Endometrial microvascular endothelial cells (primary cell): ENCODE results near the gene RPS6KA2. TPM values are rescaled to one million over a fixed set of nuclear protein-coding genes. Genes with fewer than 3 reads are reported as not detected.

Source experiments
- in situ Hi-C: cut with HindIII; loops from 2 replicates; pipeline ENCODE4 v1.10.0; 2017; ENCODE audit warnings: low sequenced_read_pairs, low pct_unique_long_range_greater_than_20kb; ENCODE audit errors: inconsistent ontology term
- total RNA-seq: library from RNA; depleted of rRNA; stranded (reverse); fragments of >200 nt; gene quantifications from one replicate; pipeline ENCODE4 v1.2.3, GENCODE V29; 2015; ENCODE audit errors: inconsistent ontology term

RPS6KA2 gene
- total RNA-seq, 1 donor from 2014 or later: 35.5 TPM

DNA sequence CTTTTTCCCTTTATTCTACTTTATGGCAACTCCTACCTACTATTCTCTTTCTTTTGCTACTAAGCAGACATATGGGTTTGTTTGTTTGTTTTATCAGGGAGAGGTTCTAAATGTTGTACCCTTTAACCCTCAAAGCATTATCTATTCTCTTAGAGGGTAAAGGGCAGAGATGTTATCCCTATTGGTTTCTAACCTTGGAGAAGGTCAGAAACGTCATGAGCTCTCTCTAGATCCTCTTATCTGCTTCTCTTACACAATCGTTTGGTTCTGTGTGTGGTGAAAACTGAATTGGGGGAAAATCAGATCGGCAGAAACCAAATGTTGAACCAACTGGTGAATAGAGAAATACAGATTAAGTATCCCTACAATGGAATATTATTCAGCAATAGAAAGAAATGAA, 237.9 kb downstream of the RPS6KA2 start:
- in situ Hi-C loops: loop anchor here (25.0 kb wide), 1 partner anchor 102 kb away; no protein-coding TSS in a partner anchor

DNA sequence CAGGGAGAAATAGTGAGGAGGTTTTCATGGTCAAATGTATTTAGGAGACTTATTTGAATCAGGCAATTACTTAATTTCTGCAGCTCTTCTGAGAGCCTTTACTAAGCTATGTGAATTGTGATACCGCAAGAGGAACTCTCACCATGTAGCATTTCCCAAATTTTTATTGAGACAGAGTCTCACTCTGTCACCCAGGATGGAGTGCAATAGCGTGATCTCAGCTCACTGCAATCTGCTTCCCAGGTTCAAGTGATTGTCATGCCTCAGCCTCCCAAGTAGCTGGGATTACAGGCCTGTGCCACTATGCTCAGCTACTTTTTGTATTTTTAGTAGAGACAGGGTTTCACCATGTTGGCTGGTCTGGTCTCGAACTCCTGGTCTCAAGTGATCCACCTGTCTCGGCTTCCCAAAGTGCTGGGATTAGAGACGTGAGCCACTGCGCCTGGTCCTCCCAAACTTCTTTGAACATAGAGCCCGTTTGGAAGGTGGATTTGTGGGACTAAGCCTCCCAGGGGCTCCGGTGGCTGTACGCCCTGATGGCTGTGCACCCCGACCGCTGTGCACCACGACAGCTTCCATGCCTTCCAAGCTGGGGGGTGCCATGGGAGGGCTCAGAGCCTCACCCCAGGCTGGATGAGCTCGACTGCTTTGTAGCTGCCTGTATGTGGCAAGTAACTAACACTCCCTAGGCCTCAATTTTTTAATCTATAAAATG, 238.6 kb downstream of the RPS6KA2 start:
- in situ Hi-C loops: loop anchor here (25.0 kb wide), 1 partner anchor 101 kb away; no protein-coding TSS in a partner anchor

- in situ Hi-C loops: loop anchor here (25.0 kb wide), 1 partner anchor 100 kb away; no protein-coding TSS in a partner anchor
These were observed 239.3 kb downstream of the RPS6KA2 start for GRCh38 chr6:166387642-166388289.

DNA sequence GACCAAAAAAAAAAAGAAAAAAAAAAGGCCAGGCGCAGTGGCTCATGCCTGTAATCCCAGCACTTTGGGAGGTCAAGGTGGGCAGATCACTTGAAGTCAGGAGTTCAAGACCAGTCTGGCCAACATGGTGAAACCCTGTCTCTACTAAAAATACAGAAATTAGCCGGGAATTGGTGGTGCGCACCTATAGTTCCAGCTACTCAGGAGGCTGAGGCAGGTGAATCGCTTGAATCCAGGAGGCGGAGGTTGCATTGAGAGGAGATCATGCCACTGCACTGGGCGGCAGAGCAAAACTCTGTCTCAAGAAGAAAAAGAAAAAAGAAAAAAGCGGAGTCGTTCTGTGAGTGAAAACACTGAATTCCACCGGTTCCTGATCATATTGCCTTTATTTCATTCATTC, 240.0 kb downstream of the RPS6KA2 start:
- in situ Hi-C loops: loop anchor here (25.0 kb wide), 1 partner anchor 100 kb away; no protein-coding TSS in a partner anchor

DNA sequence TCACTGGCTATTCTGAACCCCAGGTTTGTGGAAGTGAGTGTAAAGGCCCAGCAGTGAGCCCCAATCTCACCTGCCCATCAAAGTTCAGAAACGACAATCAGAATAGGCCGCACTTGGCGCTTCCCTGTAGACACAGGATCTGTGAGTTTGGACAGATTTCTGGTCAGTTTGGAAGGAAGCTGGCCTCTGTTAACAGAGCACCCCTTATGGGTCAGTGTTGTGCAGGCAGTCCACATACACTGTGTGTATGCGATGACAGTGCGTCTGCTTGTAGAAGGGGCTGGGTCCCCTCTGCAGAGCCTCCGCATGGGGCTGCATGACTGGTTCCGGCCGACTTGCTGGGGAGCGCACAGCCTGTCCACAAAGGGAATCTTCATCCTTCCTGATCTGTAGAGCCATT, 240.9 kb downstream of the RPS6KA2 start:
- in situ Hi-C loops: loop anchor here (25.0 kb wide), 1 partner anchor 99 kb away; no protein-coding TSS in a partner anchor

GRCh38 chr6:166383802-166384363, 243.2 kb downstream of the RPS6KA2 start:
- in situ Hi-C loops: loop anchor here (25.0 kb wide), 1 partner anchor 97 kb away; no protein-coding TSS in a partner anchor

DNA sequence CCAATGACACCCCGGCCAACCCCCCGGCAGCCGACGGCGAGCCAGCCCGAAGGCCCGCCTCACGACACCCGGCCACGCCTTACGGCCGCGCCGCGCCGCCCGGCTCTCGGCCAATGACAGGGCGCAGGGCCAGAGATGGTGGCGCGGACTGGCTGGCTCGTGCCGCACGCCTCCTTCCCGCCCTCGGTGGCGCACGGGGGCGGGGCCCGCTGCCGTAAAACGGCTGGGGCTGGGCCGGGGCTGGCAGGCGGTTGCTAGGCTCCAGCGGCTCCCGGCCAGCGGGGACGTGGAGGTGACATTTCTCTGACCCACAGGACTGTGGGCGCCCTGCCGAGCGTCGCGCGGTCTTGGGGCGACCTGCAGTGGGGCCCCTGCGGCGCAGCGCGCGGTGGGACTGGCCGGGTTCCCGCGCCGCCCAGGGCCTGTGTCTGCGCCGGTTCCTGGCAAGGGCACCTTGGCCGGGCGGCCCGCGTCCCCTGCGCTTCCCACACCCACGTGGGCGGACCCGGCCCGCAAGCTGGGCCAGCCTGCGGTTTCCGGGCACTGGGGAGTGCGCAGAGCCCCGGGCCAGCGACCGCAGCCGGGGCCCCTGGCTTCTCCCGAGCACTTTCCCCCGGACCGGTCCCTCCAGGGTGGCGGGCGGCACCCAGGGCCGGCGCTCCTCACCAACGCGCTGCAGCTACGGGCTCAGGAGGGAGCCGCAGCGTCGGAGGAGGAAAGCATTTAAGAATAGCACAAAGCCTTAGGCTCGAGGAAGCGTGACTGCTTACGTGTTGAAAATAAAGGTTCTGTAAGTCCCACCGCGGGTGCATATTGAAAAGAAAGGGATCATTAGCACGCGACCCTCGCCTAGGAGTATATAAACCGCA, 243.9 kb downstream of the RPS6KA2 start, which contains the start of gene MPC1:
Gene MPC1 (minus strand): TSS at position 8 of the 869 bp plus-strand sequence. CDS start 64 bp downstream, outside the sequence.
- in situ Hi-C loops: loop anchor here (25.0 kb wide), 1 partner anchor 96 kb away; no protein-coding TSS in a partner anchor

- in situ Hi-C loops: loop anchor here (25.0 kb wide), 1 partner anchor 95 kb away; no protein-coding TSS in a partner anchor
These were observed 244.5 kb downstream of the RPS6KA2 start for GRCh38 chr6:166382500-166382932.

DNA sequence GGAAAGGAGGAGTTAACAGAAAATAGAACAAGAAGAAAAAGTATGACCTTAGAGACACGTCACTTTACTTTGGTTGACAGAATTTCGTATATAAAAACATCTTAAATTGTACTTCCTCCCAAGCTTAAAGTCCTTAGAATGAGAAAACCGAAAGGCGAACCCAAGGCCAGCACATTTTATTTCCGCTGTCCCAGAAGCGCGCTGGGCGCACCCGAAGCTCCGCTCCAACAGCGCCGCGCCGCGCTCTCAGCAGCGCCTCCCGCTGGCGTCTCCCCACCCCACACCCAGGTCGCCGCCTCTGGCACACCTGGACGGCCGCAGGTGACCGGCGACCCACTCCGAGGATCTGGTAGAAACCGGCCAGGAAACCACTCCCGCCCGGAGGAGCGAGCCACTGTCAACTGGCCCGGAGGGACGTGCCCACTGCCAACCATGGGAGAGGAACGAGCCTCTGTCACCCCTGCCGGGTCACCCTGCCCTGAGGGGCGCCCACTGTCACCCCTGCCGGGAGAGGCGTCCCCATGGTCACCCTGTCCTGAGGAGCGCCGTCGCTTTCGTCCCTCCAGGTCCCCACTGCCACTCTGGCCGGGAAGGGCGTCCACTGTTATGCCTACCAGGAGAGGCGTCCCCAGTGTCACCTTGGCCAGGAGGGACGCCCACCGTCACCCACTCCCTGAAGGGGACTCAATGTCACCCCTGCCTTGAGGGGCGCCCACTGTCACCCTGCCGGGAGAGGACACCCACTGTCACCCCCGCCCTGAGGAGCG, 245.1 kb downstream of the RPS6KA2 start:
- in situ Hi-C loops: loop anchor here (25.0 kb wide), 1 partner anchor 95 kb away; no protein-coding TSS in a partner anchor

- in situ Hi-C loops: loop anchor here (25.0 kb wide), 1 partner anchor 94 kb away; no protein-coding TSS in a partner anchor
These were observed 245.7 kb downstream of the RPS6KA2 start for GRCh38 chr6:166381381-166381732.

GRCh38 chr6:166379800-166380199, 247.3 kb downstream of the RPS6KA2 start:
- in situ Hi-C loops: loop anchor here (25.0 kb wide), 1 partner anchor 92 kb away; no protein-coding TSS in a partner anchor

DNA sequence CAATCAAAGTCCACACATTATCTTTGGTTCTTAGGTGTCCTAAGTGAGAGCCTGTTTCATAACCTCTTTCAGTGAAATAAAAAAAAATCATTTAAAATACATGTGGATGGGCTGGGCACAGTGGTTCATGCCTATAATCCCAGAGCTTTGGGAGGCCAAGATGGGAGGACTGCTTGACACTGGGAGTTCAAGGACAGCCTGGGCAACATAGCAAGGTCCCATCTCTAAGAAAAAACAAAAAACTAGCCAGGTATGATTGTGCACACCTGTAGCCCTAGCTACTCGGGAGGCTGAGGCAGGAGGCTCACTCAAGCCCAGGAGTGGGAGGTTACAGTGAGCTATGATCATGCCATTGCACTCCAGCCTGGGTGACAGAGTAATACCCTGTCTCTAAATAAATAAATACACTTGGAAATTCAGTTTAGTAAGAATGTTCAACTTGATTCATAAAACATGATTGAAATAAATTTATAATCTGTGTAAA, 247.9 kb downstream of the RPS6KA2 start:
- in situ Hi-C loops: loop anchor here (25.0 kb wide), 1 partner anchor 92 kb away; no protein-coding TSS in a partner anchor

DNA sequence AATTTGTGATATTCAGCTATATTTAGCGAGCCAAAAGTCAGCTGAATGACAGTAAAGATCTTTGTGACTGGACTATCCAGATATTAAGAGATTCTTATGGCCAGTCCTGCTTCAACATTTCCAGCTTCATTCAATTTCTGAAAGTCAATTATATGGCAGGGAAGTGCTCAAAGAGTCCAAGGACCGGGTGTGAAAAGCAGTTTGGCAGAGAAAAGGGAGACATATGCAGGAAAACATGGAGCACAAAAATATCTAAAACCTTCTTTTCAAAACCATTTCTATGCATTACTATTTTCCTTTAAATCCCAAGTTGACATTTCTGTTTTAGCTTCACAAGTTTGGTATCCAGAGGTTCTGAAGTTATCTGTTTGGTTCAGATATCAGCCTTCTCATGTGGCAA, 249.3 kb downstream of the RPS6KA2 start:
- in situ Hi-C loops: loop anchor here (25.0 kb wide), 1 partner anchor 90 kb away; no protein-coding TSS in a partner anchor

GRCh38 chr6:166375013-166375412, 252.0 kb downstream of the RPS6KA2 start:
- in situ Hi-C loops: loop anchor here (25.0 kb wide), 1 partner anchor 88 kb away; no protein-coding TSS in a partner anchor

GRCh38 chr6:166370489-166370888, 256.6 kb downstream of the RPS6KA2 start:
- in situ Hi-C loops: no loop called here

DNA sequence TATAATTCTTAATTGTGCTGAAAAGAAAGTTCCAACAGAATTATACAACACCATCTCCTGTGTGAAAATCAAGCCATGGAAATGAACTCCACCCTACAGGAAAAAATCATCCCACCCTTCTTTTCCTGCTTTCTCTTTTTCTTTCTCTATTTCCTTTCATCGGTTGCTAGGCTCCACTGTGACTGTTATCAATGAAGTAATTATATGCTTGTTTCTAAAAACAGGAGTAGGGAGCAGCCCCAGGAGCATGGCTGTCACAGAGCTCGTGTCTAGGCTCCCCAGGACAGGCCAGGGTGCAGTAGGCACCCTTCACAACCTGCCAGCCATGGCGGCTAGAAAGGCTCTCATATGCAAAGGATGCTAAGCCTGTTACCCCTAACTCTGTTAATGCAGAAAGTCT, 257.3 kb downstream of the RPS6KA2 start:
- in situ Hi-C loops: no loop called here

GRCh38 chr6:166366921-166367320, 260.1 kb downstream of the RPS6KA2 start:
- in situ Hi-C loops: no loop called here
